ENCODE measurements around the gene POU6F2.

POU6F2 gene

GRCh38 chr7:39219869-39220268 lies 242.2 kb downstream of the POU6F2 start:
- ATAC-seq (ENCODE audit: low read depth) (no peak), DNase-seq (ENCODE audit: low spot score) (no peak)
- Histone ChIP-seq H3K27me3 (ENCODE audit: insufficient read depth, poor library complexity, severe bottlenecking) (no peaks in the 10 kb centered on the region), H3K4me1 (ENCODE audit: insufficient read depth, poor library complexity, severe bottlenecking) (no peaks in the 10 kb centered on the region), H3K9me3 (ENCODE audit: severe bottlenecking) (no peaks in the 10 kb centered on the region), H3K27ac (ENCODE audit: poor library complexity, severe bottlenecking) (no peak overlapping the region), H3K36me3 (ENCODE audit: low read depth) (no peaks in the 10 kb centered on the region), H3K4me3 (ENCODE audit: severe bottlenecking) (no peak overlapping the region)
- TF ChIP-seq, protein P1, sequence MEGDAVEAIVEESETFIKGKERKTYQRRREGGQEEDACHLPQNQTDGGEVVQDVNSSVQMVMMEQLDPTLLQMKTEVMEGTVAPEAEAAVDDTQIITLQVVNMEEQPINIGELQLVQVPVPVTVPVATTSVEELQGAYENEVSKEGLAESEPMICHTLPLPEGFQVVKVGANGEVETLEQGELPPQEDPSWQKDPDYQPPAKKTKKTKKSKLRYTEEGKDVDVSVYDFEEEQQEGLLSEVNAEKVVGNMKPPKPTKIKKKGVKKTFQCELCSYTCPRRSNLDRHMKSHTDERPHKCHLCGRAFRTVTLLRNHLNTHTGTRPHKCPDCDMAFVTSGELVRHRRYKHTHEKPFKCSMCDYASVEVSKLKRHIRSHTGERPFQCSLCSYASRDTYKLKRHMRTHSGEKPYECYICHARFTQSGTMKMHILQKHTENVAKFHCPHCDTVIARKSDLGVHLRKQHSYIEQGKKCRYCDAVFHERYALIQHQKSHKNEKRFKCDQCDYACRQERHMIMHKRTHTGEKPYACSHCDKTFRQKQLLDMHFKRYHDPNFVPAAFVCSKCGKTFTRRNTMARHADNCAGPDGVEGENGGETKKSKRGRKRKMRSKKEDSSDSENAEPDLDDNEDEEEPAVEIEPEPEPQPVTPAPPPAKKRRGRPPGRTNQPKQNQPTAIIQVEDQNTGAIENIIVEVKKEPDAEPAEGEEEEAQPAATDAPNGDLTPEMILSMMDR (IDR thresholded peaks at IDR 0.05; ENCODE audit: poor library complexity, severe bottlenecking), result no peak

DNA sequence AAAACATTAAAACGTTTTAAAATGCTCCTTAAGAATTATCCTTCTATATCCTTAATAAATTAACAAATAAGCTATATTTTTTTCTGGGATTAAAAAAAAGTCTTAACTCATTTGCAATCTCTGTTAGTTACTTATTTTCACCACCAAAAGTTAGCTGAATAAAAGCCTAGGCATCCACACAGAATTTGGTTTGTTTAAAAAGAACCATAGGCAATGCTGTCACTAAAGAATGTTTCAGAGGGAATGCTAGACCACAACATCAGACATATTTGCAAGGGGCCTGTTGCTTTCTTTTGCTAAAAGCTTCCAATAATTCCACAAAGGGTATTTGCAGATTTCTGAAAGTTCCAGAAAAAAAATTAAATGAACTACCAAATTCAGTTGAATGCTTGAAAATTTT lies 244.2 kb downstream of the POU6F2 start:
- H3K4me1 ChIP-seq (ENCODE audit: insufficient read depth, poor library complexity, severe bottlenecking), result no peaks in the 10 kb centered on the region
- no peaks in the 10 kb centered on the region for H3K9me3 ChIP-seq (ENCODE audit: severe bottlenecking)
- ATAC-seq (ENCODE audit: low read depth) (no peak), DNase-seq (ENCODE audit: low spot score) (no peak)
- no peak overlapping the region for H3K4me3 ChIP-seq (ENCODE audit: severe bottlenecking)
- H3K27me3 ChIP-seq (ENCODE audit: insufficient read depth, poor library complexity, severe bottlenecking), result no peaks in the 10 kb centered on the region
- no peaks in the 10 kb centered on the region for H3K36me3 ChIP-seq (ENCODE audit: low read depth)
- TF ChIP-seq, protein P1 (IDR thresholded peaks at IDR 0.05; ENCODE audit: poor library complexity, severe bottlenecking), result no peak
- H3K27ac ChIP-seq (ENCODE audit: poor library complexity, severe bottlenecking), result no peak overlapping the region

DNA sequence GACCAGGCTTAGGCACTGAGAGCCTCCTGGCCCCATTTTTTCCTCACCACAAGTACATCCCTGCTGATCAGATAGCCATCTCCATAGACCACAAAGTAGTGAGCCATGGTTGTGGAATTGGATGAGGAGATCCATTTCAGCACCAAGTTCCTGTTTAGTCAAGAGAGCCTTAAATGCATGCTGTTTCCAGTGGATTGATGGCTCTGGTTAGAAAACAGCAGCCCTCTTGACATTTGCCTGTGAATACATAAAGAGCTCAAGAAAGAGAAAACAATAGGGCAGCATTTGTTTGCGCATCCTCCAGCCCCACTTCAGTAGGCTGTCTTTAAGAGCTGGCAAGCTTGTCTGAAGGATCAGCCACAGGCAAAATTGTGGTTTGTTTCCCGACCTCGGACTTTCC lies 251.2 kb downstream of the POU6F2 start:
- Histone ChIP-seq H3K4me3 (ENCODE audit: severe bottlenecking) (no peak overlapping the region), H3K27ac (ENCODE audit: poor library complexity, severe bottlenecking) (no peak overlapping the region), H3K27me3 (ENCODE audit: insufficient read depth, poor library complexity, severe bottlenecking) (no peaks in the 10 kb centered on the region), H3K36me3 (ENCODE audit: low read depth) (no peaks in the 10 kb centered on the region), H3K9me3 (ENCODE audit: severe bottlenecking) (no peaks in the 10 kb centered on the region), H3K4me1 (ENCODE audit: insufficient read depth, poor library complexity, severe bottlenecking) (no peaks in the 10 kb centered on the region)
- ATAC-seq (ENCODE audit: low read depth) (no peak), DNase-seq (ENCODE audit: low spot score) (no peak)
- TF ChIP-seq, protein P1 (IDR thresholded peaks at IDR 0.05; ENCODE audit: poor library complexity, severe bottlenecking), result no peak

DNA sequence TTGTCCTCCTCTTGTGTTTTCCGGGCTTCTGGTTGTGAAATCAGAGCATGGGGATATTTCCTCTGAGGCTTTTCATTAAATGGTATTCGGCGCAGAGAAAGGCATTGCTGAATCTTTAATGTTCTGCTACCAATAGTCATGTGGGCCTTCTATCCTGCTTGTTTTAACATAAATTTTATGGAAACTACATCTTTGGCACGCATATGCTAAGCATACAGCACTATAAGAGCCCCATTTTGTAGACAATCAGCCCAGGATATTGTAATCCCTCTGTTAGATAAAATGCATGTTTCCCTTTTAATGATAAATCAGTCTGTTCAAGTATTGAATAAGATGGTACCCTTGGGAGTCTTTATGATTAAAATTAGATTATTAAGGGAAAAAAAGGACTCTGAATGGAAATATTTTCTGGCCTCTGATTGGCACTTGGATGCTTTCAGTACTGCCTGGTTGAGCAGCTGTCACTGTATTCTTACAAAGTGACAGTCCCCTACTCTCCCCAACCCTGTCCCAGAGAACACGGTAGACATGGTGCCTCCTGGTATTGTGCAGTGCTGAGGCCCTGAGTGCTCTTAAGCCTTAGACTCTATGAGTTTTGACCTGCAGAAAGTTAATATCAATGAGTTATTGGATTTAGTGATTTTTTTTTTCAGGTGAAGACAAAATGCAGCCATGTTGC lies 256.3 kb downstream of the POU6F2 start:
- TF ChIP-seq, protein P1 (IDR thresholded peaks at IDR 0.05; ENCODE audit: poor library complexity, severe bottlenecking), result no peak
- H3K9me3 ChIP-seq (ENCODE audit: severe bottlenecking), result no peaks in the 10 kb centered on the region

DNA sequence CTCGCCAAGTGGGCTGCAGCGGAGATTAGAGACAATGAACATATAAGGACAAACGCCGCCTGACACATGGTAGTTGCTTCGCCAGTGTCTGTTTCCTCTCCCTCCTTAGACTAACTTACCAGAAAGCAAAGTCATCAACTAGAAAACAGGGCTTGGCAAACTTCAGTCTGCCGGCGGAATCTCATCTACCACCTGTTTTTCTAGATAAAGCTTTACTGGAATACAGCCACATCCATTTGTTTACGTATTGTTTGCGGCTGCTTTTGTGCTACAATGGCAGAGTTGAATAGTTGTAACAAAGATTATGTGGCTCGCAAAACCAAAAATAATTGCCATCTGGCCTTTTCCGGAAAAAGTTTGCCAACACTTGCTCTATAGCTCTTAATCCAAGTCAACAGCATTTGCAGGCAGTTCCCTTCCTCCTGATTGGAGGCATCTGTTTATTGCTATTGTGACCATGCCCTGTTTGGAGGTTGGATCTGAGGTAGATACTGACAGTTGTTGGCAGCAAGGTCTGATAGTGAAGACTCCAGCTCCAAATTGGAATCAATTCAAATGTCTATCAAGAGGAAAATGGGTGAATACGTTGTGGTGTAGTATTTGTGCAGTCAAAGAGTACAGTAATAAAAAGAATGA lies 260.6 kb downstream of the POU6F2 start:
- no peak overlapping the region for H3K4me3 ChIP-seq (ENCODE audit: severe bottlenecking)
- no peaks in the 10 kb centered on the region for H3K9me3 ChIP-seq (ENCODE audit: severe bottlenecking)
- ATAC-seq (ENCODE audit: low read depth) (no peak), DNase-seq (ENCODE audit: low spot score) (no peak)
- no peaks in the 10 kb centered on the region for H3K4me1 ChIP-seq (ENCODE audit: insufficient read depth, poor library complexity, severe bottlenecking)
- H3K36me3 ChIP-seq (ENCODE audit: low read depth), result no peaks in the 10 kb centered on the region
- H3K27me3 ChIP-seq (ENCODE audit: insufficient read depth, poor library complexity, severe bottlenecking), result peaks cover 2% of the 10 kb centered on the region
- TF ChIP-seq, protein P1 (IDR thresholded peaks at IDR 0.05; ENCODE audit: poor library complexity, severe bottlenecking), result no peak
- no peak overlapping the region for H3K27ac ChIP-seq (ENCODE audit: poor library complexity, severe bottlenecking)

More for the DNA sequence above, 256.3 kb downstream of the POU6F2 start:
- peaks cover 2% of the 10 kb centered on the region for H3K27me3 ChIP-seq (ENCODE audit: insufficient read depth, poor library complexity, severe bottlenecking)
- H3K36me3 ChIP-seq (ENCODE audit: low read depth), result no peaks in the 10 kb centered on the region
- no peak overlapping the region for H3K4me3 ChIP-seq (ENCODE audit: severe bottlenecking)
- ATAC-seq (ENCODE audit: low read depth) (no peak), DNase-seq (ENCODE audit: low spot score) (no peak)
- no peak overlapping the region for H3K27ac ChIP-seq (ENCODE audit: poor library complexity, severe bottlenecking)
- no peaks in the 10 kb centered on the region for H3K4me1 ChIP-seq (ENCODE audit: insufficient read depth, poor library complexity, severe bottlenecking)

All from RWPE2 (cell line).